NCI-H2107 (cell line): ENCODE data around the gene NUDT1.

Source experiments
- DNase-seq: peaks from one replicate; lab custom pipeline; 2025; lab: John Stamatoyannopoulos, UW

NUDT1 gene

DNA sequence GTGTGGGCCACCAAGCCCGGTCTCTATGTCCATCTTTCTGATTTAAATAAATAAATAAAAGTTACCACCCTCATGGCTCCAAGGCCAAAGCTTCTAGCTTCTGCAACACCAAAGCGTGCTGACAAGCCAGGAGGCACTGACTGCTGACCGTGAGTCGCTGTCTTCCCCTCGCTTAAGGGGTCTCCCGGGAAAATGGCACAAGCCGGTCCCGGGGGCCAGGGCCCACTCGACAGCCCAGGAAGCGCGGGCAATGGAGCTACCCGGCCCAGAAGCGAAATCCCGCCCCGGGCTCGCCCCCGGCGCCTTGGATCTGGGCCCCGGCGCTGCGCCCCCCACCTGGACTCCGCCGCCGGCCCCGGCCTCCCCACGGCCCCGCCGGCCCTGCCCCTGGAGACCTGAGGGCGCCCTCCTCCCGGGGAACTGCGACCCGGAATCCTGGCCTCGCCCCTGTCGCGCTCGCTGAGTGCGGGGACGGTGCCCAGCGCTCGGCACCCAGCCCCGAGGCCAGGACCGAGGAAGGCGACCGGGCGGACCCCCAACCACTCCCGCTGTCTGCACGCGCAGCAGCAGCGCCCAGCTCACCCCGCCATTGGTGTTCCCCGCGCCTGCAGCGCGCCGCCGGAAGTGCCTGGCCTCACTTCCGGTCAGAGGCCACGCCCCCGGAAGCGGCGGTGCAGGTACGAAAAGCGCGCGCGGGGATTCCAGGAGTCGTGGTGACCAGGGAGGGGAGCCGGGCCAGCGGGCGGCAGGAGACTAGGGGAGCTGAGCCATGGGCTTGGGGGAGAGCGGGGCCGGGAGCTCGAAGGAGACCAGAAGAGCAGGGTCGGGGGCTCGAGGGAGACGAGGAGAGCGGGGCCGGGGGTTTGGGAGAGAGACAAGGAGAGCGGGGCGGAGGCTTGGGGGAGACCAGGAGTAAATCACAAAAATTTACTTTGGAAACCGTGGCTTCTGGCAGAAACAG, at the start of gene NUDT1, which contains the start of gene MRM2:
Gene NUDT1 (plus strand): TSS at position 647 of the 961 bp plus-strand sequence. CDS start 2,349 bp downstream, outside the sequence.
Gene MRM2 (minus strand): TSS at position 626 of the 961 bp plus-strand sequence. CDS start 36 bp downstream, at position 590.
- peak; percentile 66 for DNase-seq

DNA sequence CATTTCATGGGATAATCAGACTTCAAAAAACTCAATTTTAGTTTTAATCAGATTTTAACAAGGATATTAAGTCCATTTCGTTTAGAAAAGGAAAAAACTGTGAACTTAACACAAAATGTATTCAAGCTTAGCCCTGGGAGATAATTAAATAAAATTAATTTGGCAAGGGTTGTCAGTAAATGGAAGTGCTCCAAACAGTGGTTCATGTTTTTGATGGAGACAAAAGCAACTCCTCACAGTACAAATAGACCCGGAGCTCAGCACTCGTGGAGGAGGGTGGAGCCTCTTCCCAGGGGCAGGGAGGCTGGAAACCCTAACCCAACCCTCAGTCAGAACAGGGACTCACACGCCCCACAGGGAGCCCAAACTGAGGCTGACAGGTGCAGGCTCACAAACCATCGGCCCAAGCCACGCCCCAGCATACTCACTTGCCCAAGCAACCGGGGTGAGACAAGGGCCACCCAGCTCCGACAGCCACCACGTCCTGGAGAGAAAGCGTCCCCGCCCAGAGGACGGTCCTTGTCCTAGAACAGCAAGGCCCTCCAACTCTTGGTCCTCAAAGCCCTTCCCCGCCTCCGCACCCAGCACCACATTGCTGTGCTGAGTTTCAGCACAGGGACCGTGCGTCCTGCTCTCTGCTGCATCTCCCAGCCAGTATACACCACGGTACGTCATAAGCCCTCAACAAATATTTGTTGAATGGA, 49.0 kb upstream of the NUDT1 start:
- peak; percentile 97 for DNase-seq

DNA sequence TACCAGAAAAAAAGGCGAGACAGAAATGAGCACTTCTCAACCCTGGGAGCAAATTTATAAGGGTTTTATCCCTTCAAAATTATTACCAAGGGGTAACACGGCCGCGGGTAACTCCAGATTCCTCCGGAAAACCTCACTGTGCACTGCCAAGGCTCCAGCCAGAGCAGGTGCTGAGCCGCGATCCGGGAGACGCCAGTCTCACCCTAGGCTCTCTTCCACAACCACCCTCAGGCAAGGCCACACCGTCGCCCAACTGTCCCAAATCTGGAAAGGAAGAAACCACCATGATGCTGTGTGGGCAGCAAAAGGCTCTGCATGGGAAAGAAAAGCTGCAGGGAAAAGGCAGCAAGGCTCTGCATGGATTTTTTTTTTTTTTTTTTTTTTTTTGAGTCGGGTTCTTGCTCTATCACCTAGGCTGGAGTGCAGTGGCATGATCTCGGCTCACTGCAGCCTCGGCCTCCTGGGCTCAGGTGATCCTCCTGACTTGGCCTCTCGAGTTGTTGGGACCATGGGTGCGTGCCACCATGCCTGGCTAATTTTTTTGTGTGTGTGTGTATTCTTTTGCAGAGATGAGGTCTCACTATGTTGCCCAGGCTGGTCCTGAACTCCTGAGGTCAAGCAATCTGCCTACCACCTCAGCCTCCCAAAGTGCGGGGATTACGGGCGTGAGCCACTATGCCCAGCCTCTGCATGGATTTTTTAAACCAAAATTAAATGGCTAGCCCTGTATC, 48.3 kb upstream of the NUDT1 start:
- no peak for DNase-seq

DNA sequence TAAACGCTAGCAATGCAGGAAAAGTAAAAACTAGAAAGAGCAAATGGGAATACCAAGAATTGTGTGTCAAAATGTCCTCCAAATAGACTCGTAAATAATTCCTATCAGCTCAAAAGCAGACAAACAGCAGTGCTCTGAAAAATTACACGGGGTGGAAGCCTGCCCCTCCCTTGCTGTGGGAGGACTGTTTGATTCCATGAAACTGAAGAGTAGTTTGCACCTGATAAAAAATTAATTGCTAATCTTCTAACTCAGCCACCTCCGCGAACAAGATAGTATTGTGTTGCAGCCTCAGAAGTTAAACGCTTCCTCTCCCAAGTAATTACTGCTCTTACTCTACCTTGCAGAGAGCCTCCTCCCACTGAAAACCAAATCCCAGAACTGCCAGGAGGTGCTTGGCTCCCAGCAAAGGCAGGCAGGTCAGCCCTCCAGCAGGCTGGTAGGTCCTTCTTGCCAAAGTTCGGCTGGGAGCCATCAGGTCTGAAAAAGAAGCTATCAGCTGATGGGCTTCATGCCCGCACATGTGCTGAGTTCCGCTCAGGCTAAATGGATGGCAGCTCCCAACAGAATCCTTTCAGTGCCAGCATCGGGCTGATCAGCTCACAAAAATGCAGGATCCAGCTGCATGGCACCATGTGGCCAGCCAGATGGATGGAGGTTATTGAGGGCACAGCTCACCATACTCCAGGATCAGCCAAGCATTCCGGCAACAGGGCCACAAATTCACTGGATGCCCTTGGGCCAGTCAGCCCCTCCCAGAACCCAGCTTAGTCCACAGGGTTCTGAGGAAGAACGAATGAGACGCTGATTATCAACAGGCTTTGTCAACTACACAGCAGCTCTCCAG, 46.4 kb upstream of the NUDT1 start:
- DNase-seq: no peak

DNA sequence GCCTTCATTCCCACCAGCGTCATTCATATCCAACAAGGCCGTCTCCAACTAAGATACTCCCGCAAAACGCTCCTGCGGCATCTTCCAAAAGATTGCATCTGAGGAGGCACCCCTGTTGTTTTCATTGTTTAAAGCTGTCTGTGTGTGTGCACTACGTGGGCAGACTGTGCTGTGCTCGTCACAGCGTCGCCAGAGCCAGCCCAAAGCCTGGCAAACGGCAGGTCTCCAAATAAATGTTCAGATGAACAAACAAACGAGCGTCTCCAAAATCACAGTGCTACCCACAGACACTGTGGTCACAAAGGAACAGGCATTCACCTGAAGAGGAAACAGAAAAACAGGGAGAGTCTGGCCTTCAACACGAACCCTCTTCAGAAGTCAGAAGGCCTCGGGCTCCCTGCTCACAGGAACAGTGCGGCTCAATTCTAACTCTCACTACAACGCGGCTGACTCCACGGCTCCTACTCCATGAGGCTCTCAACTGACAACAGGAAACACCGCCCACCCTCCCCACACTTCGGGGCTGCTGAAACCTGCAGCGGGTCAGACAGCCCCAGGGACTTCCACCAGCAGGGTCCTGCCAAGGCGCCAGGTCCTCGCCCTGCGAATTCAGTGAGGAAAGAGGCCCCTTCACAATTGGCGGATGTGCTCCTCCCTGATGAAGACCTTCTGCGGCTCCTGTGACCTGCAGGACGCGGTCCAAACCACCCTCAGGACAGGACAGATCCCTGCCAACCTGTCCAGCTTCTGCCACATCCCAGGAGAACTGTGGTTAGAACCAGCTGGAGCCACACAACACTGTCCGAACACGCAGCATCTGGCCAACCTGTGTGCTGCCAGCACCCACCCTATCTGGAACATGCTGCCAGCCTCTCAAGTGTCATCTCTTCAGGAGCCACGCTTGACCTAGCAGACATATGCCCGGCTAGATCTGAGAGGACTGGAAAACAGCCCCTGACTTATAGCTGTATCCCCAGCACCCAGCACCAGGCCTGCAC, 45.3 kb upstream of the NUDT1 start:
- DNase-seq: no peak

DNA sequence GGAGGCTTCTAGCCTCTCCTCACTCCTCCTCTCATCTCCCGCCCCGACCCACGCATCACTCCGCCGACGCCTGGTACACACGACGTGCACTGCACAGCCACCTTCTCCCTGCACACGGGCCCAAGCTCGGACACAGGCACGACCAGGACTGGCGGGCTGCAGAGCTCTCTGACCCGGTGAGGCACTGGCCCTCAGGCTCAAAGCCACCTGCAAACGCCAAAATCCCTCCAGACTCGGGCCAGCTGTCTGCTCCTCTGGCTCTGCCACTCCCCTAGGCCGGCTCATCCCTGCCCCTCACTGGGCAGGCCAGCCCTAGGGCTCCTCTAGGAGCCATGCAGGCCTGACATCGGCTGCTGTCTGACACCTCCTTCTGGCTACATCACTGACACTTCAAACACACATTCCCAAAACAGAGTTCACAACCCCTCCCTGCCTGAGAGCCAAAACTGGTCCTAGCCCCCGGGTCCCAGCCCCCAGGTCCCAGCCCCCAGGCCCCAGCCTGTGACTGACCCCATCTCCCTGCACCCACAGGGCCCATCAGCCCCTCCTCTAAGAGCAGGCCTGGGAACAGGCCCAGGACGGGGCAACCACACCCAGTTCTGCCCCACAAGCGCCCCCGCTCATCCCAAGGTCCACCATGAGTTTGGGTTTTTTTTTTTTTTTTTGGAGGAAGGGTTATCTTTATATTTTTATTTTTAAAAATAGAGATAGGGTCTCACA, 44.4 kb upstream of the NUDT1 start:
- no peak for DNase-seq

DNA sequence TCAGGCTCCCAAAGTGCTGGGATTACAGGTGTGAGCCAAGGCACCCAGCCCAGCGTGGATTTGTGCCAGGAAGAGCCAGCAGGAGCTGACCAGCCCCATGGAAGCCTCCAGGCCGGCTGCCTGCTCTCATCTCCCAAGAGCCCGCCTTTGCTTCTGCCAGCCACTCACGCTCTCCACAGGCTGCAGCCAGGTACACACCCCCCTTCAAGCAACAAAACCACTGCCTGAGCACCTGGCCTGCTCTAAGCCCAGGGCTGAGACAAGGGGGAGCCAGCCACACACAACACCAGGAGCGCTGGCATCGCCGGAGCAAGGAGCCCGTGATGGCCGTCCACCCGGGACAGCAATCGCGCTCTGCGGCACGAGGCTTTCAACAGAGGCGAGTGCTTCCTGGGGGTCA, 43.8 kb upstream of the NUDT1 start:
- peak; percentile 83 for DNase-seq

DNA sequence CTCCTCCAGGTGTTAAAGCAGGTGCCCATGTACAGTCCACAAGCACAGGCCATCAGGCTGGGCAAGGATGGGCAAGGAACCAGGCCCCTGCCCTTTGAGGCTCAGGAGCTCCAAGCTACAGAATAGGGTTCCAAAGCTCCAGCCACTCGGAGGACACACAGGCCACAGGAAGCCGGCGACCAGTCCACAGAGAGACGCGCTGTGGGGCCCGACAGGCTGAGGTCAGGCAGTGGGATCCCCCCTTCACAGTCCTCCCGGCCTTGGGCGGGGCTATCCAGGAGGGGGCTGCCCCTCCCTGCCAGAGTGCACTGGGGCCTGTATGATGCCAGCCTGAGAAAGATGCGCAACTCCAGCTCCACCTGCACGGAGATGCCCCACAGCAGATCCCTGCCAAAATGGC, 43.3 kb upstream of the NUDT1 start:
- no peak for DNase-seq

DNA sequence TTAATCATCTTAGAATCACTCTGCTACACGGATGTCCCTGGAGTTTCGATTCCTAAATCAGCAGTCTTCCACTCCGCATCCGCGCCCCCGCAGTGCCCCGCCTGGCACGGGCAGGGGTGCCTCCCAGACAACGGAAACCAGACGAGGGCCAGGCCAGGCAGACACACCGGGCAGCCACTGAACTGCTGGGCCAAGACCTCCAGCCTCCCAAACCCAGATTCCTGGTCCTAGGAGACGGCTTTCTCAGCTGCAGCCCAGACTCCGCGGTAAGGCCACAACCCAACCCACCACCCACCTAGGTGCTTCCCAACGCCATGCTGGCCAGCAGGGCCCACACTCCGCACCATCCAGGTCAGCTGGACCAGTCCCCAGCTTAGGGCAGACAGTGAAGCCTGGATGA, 42.5 kb upstream of the NUDT1 start:
- no peak for DNase-seq

DNA sequence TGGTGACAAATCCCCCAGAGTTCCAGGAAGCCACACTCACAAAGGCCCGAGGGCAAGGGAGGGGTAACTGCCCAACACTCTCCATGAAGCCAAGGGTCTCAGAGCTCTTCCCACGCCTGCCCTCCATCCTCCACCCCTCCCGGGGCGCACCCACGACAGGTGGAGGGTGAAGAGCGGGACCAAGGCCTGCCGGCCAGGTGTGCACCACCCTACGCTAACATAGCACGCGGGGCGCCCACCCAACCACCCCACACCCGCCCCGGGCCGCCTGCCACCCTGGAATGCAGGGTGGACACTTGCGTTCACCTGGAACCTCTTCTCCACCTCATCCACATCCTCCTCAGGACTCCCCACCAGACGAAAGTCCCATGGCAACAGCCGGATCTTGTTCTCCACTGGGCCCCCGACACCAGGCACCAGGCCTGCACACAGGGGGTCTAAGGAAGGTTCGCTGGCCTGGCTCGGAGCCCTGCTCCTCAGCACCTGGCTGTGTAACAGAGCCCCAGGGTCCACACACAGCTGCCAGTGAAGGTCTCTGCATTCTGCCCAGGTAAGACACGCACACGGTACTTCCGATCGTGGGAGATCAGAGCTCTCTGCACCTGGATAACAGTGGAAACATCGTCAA, 42.0 kb upstream of the NUDT1 start:
- DNase-seq: no peak

DNA sequence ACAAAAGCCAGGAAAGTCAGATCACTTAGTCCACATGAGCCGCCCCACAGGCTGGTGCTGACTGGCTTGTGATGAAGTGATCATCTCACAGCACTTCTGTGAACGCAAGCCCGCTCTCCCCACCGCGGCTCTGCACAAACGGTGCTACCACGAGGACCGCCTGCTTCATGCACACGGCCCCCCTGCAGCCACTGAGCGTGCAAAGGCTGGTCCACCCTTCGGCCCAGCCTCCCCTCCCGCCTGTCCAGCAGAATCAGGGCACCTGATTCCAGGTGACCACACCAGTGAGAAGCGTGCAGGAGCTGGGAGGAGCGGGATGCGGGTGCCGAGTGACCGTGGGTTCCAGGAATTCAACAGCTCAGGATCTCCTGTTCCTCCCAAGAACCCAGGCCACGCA, 41.4 kb upstream of the NUDT1 start:
- DNase-seq: no peak

DNA sequence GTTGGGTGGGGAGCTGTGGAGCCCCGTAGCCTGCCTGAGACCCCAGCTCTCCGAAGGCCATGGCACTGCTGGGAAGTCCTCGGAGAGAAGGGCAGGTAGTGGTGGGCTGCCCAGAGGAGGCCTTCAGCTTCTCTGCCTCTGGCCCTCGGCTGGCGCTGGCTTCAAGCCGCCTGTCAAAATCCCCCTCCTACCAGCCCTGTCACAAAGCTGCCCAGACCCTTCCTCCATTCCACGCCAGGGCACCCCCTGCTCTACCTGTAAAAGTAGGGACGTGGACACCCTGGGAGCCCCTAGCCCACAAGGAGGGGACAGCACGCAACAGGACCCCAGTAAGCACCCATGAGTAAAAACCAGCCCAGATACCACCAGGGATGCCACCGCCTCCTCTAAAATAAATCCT, 40.9 kb upstream of the NUDT1 start:
- no peak for DNase-seq

DNA sequence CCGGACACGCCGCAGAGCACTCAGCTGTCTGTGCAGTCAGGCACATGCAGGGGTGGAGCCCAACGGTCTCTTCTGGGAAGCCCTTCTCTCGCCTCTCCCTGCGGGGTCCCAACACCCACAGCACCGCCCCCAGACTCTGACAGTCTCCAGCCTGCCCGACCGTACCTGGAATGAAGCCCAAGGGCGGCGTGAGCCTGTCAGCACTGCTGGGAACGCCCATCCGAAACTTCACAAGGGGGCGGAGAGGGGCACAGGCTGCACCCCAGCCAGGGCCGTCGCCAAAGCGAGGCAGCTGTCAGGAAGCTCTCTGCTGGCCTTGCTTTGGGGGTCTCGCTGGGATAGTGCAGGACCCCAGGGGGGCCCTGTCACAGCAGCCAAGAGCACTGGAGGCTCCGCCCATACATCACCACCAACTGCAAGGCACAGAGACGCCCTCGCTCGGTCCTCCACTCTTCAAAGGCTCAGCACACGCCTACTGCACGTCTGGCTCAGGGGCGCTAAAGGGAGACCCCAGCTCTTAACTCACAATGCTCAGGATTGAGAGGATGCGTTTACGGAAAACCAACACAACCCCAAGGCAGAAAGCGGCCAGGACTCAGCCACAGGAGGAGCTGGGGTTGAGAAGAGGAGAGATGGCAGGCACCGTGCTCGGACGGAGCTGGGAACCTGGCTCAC, 40.2 kb upstream of the NUDT1 start:
- DNase-seq: no peak

DNA sequence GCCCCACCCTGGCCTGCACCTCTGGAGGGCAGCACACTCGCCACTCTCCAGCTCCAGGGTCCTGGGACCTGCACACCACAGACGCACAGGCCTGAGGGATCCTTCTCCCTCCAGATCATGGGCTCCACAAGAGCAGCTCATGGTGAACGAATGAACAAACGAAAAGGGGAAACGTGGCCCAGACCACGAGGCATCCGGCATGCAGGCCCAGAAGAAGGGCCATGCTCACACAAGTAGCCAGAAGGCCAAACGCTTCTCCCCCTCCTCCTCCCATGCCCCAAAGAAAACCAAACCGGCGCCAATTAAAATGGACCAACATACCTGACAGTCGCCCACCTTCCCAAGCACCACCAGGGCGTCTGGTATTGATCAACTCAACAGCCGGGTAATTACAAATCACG, 39.7 kb upstream of the NUDT1 start:
- no peak for DNase-seq

DNA sequence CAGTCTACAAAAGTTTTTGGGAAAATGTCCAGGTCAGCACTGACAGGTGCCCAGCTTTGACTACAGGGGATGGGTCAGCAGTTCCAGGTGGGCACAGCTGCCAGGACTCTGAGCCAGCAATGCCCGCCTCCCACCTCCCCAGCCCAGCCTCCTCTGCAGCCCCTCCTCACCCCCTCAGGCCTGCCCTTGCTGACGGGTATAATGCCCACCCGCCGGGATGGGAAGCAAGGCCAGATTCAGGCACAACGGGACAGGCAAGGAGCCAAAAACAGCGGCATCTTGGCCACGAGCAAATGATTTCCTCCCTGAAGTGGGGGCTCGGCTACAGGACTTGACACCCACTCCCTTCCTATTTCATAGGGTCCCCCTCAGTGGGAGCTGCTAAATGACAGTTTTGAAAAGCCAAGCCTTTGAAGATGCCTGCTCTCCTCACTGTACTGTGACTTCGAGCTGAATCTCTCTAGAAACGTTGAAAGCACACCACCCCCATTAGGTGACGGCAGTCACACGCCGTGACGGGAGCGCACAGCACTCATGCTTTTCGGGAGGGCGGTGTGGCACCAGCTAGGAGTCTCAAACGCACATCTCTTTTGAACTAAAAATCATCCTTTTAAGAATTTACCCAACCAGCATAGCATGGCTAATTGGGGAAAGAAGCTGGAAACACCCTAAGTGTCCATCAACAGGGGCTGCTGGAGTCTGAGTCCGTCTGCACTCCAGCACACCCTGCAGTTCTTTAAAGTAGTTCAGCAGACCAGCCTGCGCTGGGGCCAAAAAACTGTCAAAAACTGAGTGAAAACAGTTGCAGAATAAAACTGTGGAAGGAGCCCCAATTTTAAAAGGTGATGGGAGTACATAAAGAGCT, 38.9 kb upstream of the NUDT1 start:
- DNase-seq: no peak

DNA sequence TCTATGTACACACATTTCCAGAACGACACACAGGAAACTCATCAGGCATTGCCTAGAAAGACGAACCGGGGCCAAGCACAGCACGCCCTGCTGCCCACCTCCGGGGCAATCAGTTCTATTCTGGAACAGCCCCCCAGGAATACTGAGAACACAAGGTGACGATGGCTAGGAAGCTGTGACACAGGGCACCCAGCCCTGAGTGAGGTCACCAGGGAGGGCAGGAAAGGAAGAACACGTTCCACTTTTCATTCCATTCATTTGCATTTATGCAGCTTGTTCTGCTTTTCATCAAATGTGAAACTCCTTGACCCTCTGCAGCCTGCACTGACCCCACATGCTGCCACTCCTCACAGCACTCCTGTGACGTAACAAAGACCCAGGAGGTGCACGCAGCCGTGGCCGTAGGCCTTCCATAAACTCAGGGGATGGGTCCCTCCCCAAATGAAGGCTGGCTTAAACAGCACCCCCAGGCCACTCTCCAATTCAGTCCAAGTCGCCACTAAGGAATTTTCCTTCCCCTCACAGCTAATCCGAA, 38.2 kb upstream of the NUDT1 start:
- DNase-seq: no peak

DNA sequence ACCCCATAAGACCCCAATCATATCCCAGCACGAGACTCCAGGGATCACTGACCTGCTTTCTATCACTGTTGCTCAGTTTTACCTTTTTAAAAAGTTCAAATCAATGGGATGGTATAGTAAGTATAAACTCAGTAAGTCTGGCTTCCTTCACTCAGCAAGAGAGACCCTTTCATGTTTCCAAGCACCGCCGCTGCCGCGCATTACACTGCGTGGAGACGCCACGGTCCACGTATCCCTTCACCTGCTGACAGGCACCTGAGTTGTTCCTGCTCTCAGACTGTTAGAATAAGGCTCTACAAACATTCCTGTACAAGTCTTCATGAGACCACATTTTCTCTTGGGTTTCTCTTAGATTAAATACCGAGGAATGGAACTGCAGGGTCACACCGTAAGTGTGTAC, 37.6 kb upstream of the NUDT1 start:
- DNase-seq: no peak
